GM23248 (cell line): ENCODE data around the gene HTT. TPM values are rescaled to one million over a fixed set of nuclear protein-coding genes. Genes with fewer than 3 reads are reported as not detected.

Experiments used
- DNase-seq: peaks from one replicate; pipeline ENCODE4 v3.0.0-alpha.2; 2015
- H2AFZ ChIP-seq: fragments of 200-600 bp; sonication (generic); 2 replicates; pipeline ENCODE4 v1.6.1; 2016; ENCODE audit warnings: antibody characterized with exemption
- H3F3A ChIP-seq: fragments of 200-600 bp; sonication (generic); 2 replicates; pipeline ENCODE4 v1.6.1; 2016; ENCODE audit warnings: mild to moderate bottlenecking, antibody characterized with exemption, mixed run types; ENCODE audit not compliant: insufficient read depth
- H3K27ac ChIP-seq: fragments of 200-600 bp; sonication (generic); 2 replicates; pipeline ENCODE4 v1.5.1; 2016; ENCODE audit warnings: mild to moderate bottlenecking
- H3K27me3 ChIP-seq: fragments of 200-600 bp; sonication (generic); replicated peaks from 2 replicates; pipeline ENCODE4 v1.6.1; 2016; ENCODE audit warnings: mild to moderate bottlenecking; ENCODE audit not compliant: insufficient read depth
- H3K36me3 ChIP-seq: fragments of 200-600 bp; sonication (generic); 2 replicates; pipeline ENCODE4 v1.6.1; 2016; ENCODE audit warnings: low read depth, mild to moderate bottlenecking
- H3K4me1 ChIP-seq: fragments of 200-600 bp; sonication (generic); 2 replicates; pipeline ENCODE4 v1.6.1; 2016; ENCODE audit warnings: mild to moderate bottlenecking; ENCODE audit not compliant: insufficient read depth
- H3K4me2 ChIP-seq: fragments of 200-600 bp; sonication (generic); one replicate; pipeline ENCODE4 v1.6.1; 2016; ENCODE audit warnings: mild to moderate bottlenecking; ENCODE audit not compliant: unreplicated experiment
- H3K4me3 ChIP-seq: fragments of 200-600 bp; sonication (generic); 2 replicates; pipeline ENCODE4 v1.5.1; 2016; ENCODE audit warnings: mild to moderate bottlenecking
- H3K79me2 ChIP-seq: fragments of 200-600 bp; sonication (generic); 2 replicates; pipeline ENCODE4 v1.6.1; 2016; ENCODE audit warnings: mild to moderate bottlenecking; ENCODE audit not compliant: insufficient read depth
- H3K9ac ChIP-seq: fragments of 200-600 bp; sonication (generic); 2 replicates; pipeline ENCODE4 v1.6.1; 2016; ENCODE audit warnings: mild to moderate bottlenecking
- H3K9me2 ChIP-seq: fragments of 200-600 bp; sonication (generic); 2 replicates; pipeline ENCODE4 v1.6.1; 2016; ENCODE audit warnings: mixed run types, mild to moderate bottlenecking, moderate library complexity; ENCODE audit not compliant: insufficient read depth
- H3K9me3 ChIP-seq: fragments of 200-600 bp; sonication (generic); one replicate; pipeline ENCODE4 v1.6.1; 2017; ENCODE audit warnings: low read depth
- H4K20me1 ChIP-seq: fragments of 200-600 bp; sonication (generic); 2 replicates; pipeline ENCODE4 v1.6.0; 2016; ENCODE audit not compliant: insufficient read depth
- EZH2 ChIP-seq: fragments of 200-600 bp; sonication (generic); IDR thresholded peaks from 2 replicates; pipeline ENCODE4 v1.6.1; 2018; ENCODE audit warnings: antibody characterized with exemption, mild to moderate bottlenecking; ENCODE audit not compliant: insufficient read depth, poor library complexity, severe bottlenecking
- EZH2phosphoT487 ChIP-seq: fragments of 200-600 bp; sonication (generic); IDR thresholded peaks from 2 replicates; pipeline ENCODE4 v1.6.1; 2018; ENCODE audit warnings: antibody characterized with exemption, moderate library complexity, mild to moderate bottlenecking, low read depth; ENCODE audit not compliant: insufficient read depth
- WGBS, 2 experiments: methylation state at CpG; one replicate each; pipeline ENCODE4 v1.1.6; 2015 to 2017; ENCODE audit warnings: low lambda C conversion rate in 2 of 2, low coverage in 1 of 2; ENCODE audit errors: missing lambda C conversion rate in 2 of 2; 5-methylcytosine and 5-hydroxymethylcytosine counted together
- in situ Hi-C: fragments of 300-500 bp; cut with MboI; formaldehyde crosslinking; loops from 2 replicates; pipeline ENCODE4 v1.15.0; 2020
- polyA plus RNA-seq: library from polyadenylated mRNA; unstranded; fragments of >200 nt; fragmentation: Nextera tagmentation; extraction: Ambion mirVana; gene quantifications from 2 replicates; pipeline ENCODE4 v1.2.1, GENCODE V29; 2016
- total RNA-seq: library from RNA; depleted of rRNA; stranded (reverse); fragments of >200 nt; shearing (Covaris generic); gene quantifications from 2 replicates; pipeline ENCODE4 v1.2.3, GENCODE V29; 2014

HTT gene
- total and polyA plus RNA-seq, 2 experiments from 2014 or later = 8.2 to 26.5 TPM

DNA sequence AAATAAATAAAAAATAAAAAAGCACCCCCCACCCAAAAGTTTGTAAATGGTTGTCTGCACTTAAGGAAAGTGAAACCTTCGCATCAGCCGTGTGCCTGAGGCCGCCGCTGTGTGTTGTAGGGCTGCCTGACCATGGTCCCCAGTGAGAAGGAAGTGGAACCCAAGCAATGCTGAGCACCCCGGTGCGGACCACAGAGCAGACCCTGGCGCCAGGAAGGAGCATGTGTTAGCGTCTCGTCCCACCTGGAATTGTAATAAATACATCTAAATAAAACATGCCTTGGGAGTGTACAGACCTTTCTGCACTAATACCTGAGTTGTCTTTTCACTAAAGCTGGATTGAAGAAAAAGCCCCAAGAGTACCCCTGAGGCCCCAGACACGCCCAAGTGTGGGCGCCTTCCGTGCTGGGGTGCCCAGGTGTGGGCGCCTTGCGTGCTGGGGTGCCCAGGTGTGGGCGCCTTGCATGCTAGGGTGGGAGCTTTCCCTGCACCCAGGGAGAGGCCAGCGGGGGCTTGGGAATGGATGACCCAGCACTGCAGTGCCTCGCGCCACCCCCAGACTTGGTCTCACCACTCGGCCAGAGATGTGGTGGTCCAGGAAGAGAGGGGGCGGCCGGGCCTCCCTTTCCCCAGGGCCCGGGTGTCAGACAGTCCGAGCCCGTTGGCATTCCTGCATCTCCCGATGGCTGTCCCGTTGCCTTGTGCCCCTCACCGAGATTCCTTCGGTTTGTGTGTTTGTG is 33.9 kb upstream of the HTT start:
- WGBS, 2 experiments = 90 to 91% methylated on average over 23 to 28 of the region's 28 CpGs
- Histone ChIP-seq H3K27ac (no peak overlapping the region), H3K4me1 (peaks cover 10% of the 10 kb centered on the region; the same call in 1 of the 2 replicates), H3K79me2 (no peaks in the 10 kb centered on the region), H2AFZ (peak overlapping the region; percentile 85), H3K9me3 (no peaks in the 10 kb centered on the region), H3K27me3 (no peaks in the 10 kb centered on the region), H3F3A (no peaks in the 10 kb centered on the region), H3K4me3 (peak overlapping the region; percentile 76), H3K9ac (peak overlapping the region; percentile 79; the same call in 1 of the 2 replicates), H3K4me2 (no peak overlapping the region), H3K36me3 (no peaks in the 10 kb centered on the region), H4K20me1 (no peaks in the 10 kb centered on the region), H3K9me2 (no peaks in the 10 kb centered on the region)
- TF ChIP-seq EZH2phosphoT487 (no peak), EZH2 (no peak)
- no peak for DNase-seq
- in situ Hi-C loops = no loop called here

DNA sequence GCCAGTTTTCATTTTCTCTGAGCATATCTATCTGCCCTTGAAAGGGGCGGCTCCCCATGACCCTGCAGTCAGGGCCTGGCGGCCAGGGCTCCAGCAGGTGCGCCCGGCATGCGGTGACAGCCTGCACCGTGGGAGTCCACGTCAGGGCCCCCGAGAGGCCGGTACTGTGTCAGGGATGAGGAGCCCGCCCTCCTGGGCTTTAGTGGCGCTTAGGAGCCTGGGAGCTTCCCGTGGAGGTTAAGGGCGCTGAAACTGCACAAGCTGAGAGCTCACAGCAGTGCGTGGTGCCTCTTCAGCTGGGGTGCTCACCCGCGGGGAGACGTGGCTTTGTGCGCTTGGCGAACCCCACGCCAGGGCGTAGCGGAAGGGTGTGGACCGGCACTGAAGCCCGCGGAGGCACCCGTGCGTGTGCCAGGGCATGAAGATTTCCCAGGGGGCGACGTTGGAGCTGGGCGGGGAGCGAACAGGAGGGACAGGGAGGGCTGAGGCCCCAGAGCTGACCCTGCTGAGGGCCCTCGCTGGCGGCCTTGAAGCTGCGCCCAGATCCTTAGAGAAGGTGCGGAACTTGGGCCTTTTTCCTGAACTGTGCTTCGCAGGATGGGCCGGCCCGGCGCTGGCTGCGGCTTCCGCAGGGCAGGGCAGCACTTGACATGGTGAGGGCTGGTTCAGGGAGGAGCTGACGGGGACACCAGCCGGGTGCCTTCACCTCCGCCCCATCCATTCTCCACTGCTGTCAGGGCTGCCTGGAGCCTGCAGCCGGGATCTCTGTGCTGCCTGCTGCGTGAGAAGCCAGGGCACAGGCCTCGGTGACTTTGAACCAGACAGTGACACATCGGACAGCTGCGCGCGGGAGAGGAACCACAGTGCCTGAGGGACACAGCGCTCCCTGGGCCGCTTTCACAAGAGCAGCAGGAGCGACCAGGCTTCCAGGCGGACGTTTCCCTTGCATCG is 33.0 kb upstream of the HTT start:
- peak overlapping the region; percentile 79 for H3K9ac ChIP-seq
- H3K79me2 ChIP-seq = no peaks in the 10 kb centered on the region
- peak overlapping the region; percentile 63 for H3K27ac ChIP-seq
- in situ Hi-C loops = no loop called here
- H4K20me1 ChIP-seq = no peaks in the 10 kb centered on the region
- peak; percentile 80 for DNase-seq
- H3K4me3 ChIP-seq = peak overlapping the region; percentile 76
- peak overlapping the region; percentile 81 for H3K4me2 ChIP-seq
- H3K4me1 ChIP-seq = peaks cover 10% of the 10 kb centered on the region; the same call in 1 of the 2 replicates
- H3K9me3 ChIP-seq = no peaks in the 10 kb centered on the region
- H3K36me3 ChIP-seq = no peaks in the 10 kb centered on the region
- H3K27me3 ChIP-seq = no peaks in the 10 kb centered on the region
- H3K9me2 ChIP-seq = no peaks in the 10 kb centered on the region
- H3F3A ChIP-seq = no peaks in the 10 kb centered on the region
- H2AFZ ChIP-seq = peak overlapping the region; percentile 85
- 43 to 45% methylated on average over 46 to 56 of the region's 57 CpGs for WGBS, 2 experiments
- TF ChIP-seq EZH2phosphoT487 (no peak), EZH2 (no peak)

DNA sequence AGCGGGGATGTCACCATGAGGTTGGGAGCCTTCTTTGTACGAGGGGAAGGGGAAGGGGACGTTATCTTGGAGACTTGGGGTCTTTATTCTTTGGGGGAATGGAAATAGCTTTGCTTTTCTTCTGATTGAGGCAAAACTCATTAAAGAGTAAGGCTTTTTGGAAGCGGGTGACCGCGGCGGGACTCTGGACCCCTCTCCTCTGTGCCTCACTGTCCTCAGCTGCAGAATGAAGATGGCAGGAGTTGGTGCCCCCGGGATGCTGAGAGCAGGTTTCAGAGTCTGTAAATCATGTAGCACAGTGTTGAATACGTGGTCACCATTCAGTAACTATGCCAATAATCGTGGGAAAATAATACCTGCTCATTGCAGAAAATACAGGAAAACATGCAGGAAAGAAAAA is 32.3 kb upstream of the HTT start:
- 36 to 42% methylated on average over 10 of the region's 10 CpGs for WGBS, 2 experiments
- H3K4me3 ChIP-seq = peak overlapping the region; percentile 76
- no peaks in the 10 kb centered on the region for H3K9me2 ChIP-seq
- DNase-seq = no peak
- no peaks in the 10 kb centered on the region for H3K9me3 ChIP-seq
- no peaks in the 10 kb centered on the region for H4K20me1 ChIP-seq
- H3K79me2 ChIP-seq = no peaks in the 10 kb centered on the region
- H3F3A ChIP-seq = no peaks in the 10 kb centered on the region
- H3K4me2 ChIP-seq = peak overlapping the region; percentile 81
- TF ChIP-seq EZH2phosphoT487 (no peak), EZH2 (no peak)
- peak overlapping the region; percentile 63 for H3K27ac ChIP-seq
- H3K4me1 ChIP-seq = peaks cover 10% of the 10 kb centered on the region; the same call in 1 of the 2 replicates
- peak overlapping the region; percentile 79 for H3K9ac ChIP-seq
- H3K36me3 ChIP-seq = no peaks in the 10 kb centered on the region
- in situ Hi-C loops = no loop called here
- peak overlapping the region; percentile 85 for H2AFZ ChIP-seq
- H3K27me3 ChIP-seq = no peaks in the 10 kb centered on the region

DNA sequence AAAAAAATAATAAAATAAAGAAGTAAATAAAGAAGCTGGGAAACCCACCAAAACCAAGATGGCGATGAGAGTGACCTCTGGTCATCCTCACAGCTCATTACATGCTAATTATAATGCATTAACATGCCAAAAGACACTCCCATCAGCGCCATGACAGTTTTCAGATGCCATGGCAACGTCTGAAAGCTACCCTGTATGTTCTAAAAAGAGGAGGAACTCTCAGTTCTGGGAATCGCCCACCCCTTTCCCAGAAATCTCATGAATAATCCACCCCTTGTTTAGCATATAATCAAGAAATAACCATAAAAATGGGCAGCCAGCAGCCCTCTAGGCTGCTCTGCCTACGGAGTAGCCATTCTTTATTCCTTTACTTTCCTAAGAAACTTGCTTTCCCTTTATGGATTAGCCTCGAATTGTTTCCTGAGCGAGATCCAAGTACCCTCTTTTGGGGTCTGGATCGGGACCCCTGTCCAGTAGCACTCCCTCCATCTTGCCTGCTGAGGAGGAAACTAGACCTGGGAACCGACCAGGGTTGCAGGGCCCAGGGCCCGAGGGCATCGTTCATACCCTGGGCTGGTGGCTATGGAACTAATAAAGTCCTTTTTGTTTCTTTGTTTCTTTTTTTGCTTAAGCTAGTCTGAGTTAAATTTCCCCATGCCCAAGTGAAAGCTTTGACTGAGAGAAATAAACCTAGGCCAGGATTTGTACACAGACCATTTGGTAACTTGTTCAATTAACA is 31.0 kb upstream of the HTT start:
- 78 to 79% methylated on average over 11 of the region's 11 CpGs for WGBS, 2 experiments
- 0 out of 2 replicates have a peak, but pooled peaks cover under 1% of the 10 kb centered on the region for H3K4me1 ChIP-seq
- H3K27me3 ChIP-seq = no peaks in the 10 kb centered on the region
- H3K9ac ChIP-seq = no peak overlapping the region
- no peak overlapping the region for H3K27ac ChIP-seq
- no peaks in the 10 kb centered on the region for H3K79me2 ChIP-seq
- no peak overlapping the region for H3K4me2 ChIP-seq
- no peaks in the 10 kb centered on the region for H3K9me2 ChIP-seq
- H3K4me3 ChIP-seq = no peak overlapping the region
- no peak overlapping the region for H2AFZ ChIP-seq
- no peak for DNase-seq
- H3K9me3 ChIP-seq = no peaks in the 10 kb centered on the region
- in situ Hi-C loops = no loop called here
- no peaks in the 10 kb centered on the region for H4K20me1 ChIP-seq
- H3K36me3 ChIP-seq = no peaks in the 10 kb centered on the region
- no peaks in the 10 kb centered on the region for H3F3A ChIP-seq
- TF ChIP-seq EZH2 (no peak), EZH2phosphoT487 (no peak)
